A673 (cell line): ENCODE measurements around the gene ODC1. TPM values are rescaled to one million over a fixed set of nuclear protein-coding genes. Genes with fewer than 3 reads are reported as not detected.

ENCODE experiments used
- BruUV-seq: library from RNA; stranded (reverse); fragments of 400-500 nt; replicated peaks from 2 replicates; lab custom pipeline; 2021; lab: Mats Ljungman, UMichigan
- CTCF ChIA-PET: fragments of 300-600 bp; sonication (Branson Sonifier 250); formaldehyde crosslinking; loops from one replicate; lab custom pipeline; 2022; ENCODE audit warnings: antibody characterized with exemption; lab: Charles Lee
- POLR2A ChIA-PET: fragments of 300-600 bp; sonication (Branson Sonifier 250); formaldehyde crosslinking; loops from one replicate; lab custom pipeline; 2022; ENCODE audit warnings: antibody characterized with exemption; ENCODE audit not compliant: low non-redundant PET; lab: Charles Lee
- DNase-seq: peaks from one replicate; pipeline ENCODE4 v3.0.0-alpha.2; 2015; ENCODE audit warnings: low spot score
- H3K27ac ChIP-seq: fragments of 200-600 bp; sonication (generic); 2 replicates; pipeline ENCODE4 v1.5.1; 2016; ENCODE audit warnings: mixed run types, low read depth, mild to moderate bottlenecking, mixed read lengths, antibody characterized with exemption, low read length; ENCODE audit not compliant: poor library complexity, severe bottlenecking
- H3K27me3 ChIP-seq: fragments of 200-600 bp; sonication (generic); replicated peaks from 2 replicates; pipeline ENCODE4 v1.6.1; 2017; ENCODE audit warnings: mixed run types, low read depth, mild to moderate bottlenecking, mixed read lengths, antibody characterized with exemption, low read length; ENCODE audit not compliant: insufficient read depth, poor library complexity
- H3K36me3 ChIP-seq: fragments of 200-600 bp; sonication (generic); 2 replicates; pipeline ENCODE4 v1.6.1; 2016; ENCODE audit warnings: mixed run types, mild to moderate bottlenecking, mixed read lengths, antibody characterized with exemption, low read length; ENCODE audit not compliant: insufficient read depth, poor library complexity, severe bottlenecking
- H3K4me1 ChIP-seq: fragments of 200-600 bp; sonication (generic); 2 replicates; pipeline ENCODE4 v1.6.1; 2017; ENCODE audit warnings: mixed run types, mild to moderate bottlenecking, mixed read lengths, antibody characterized with exemption, low read length; ENCODE audit not compliant: insufficient read depth, poor library complexity, severe bottlenecking
- H3K4me3 ChIP-seq: fragments of 200-600 bp; sonication (generic); 2 replicates; pipeline ENCODE4 v1.5.1; 2016; ENCODE audit warnings: low read depth, mixed run types, mild to moderate bottlenecking, mixed read lengths, low read length; ENCODE audit not compliant: poor library complexity, severe bottlenecking
- H3K9me3 ChIP-seq: fragments of 200-600 bp; sonication (generic); 2 replicates; pipeline ENCODE4 v1.6.1; 2016; ENCODE audit warnings: mixed run types, low read depth, mild to moderate bottlenecking, mixed read lengths, antibody characterized with exemption, low read length; ENCODE audit not compliant: poor library complexity, severe bottlenecking
- EZH2 ChIP-seq: fragments of 200-600 bp; sonication (generic); IDR thresholded peaks from 2 replicates; pipeline ENCODE4 v1.6.1; 2017; ENCODE audit warnings: borderline replicate concordance, low read depth, mild to moderate bottlenecking, mixed read lengths, antibody characterized with exemption, low read length; ENCODE audit not compliant: poor library complexity, severe bottlenecking
- intact Hi-C: fragments of 100-400 bp; cut with micrococcal nuclease; formaldehyde crosslinking; loops from one replicate; pipeline ENCODE4 v1.10.0; 2022; ENCODE audit not compliant: unreplicated experiment
- total RNA-seq: library from RNA; stranded (reverse); gene quantifications from 2 replicates; pipeline ENCODE4 v1.2.3, GENCODE V29; 2021
- TF ChIP-seq, protein P1 (sequence below): fragments of 300-800, 200-600 bp; sonication (generic); conservative IDR thresholded peaks from 2 replicates; pipeline ENCODE4 v1.5.1; 2017; ENCODE audit warnings: low read depth, mild to moderate bottlenecking, antibody characterized with exemption, low read length, moderate library complexity, mixed read lengths

The ODC1 gene
- total RNA-seq, 1 experiment from 2014 or later: 269 TPM

GRCh38 chr2:10396464-10396863, 51.7 kb downstream of the ODC1 start:
- Histone ChIP-seq H3K4me1 (peaks cover 8% of the 10 kb centered on the region), H3K27ac (no peak overlapping the region), H3K4me3 (no peak overlapping the region), H3K27me3 (no peaks in the 10 kb centered on the region), H3K9me3 (no peaks in the 10 kb centered on the region), H3K36me3 (no peaks in the 10 kb centered on the region)
- no TSS peak for BruUV-seq
- ChIA-PET POLR2A (no interaction called here), CTCF (no interaction called here)
- TF ChIP-seq, protein P1, sequence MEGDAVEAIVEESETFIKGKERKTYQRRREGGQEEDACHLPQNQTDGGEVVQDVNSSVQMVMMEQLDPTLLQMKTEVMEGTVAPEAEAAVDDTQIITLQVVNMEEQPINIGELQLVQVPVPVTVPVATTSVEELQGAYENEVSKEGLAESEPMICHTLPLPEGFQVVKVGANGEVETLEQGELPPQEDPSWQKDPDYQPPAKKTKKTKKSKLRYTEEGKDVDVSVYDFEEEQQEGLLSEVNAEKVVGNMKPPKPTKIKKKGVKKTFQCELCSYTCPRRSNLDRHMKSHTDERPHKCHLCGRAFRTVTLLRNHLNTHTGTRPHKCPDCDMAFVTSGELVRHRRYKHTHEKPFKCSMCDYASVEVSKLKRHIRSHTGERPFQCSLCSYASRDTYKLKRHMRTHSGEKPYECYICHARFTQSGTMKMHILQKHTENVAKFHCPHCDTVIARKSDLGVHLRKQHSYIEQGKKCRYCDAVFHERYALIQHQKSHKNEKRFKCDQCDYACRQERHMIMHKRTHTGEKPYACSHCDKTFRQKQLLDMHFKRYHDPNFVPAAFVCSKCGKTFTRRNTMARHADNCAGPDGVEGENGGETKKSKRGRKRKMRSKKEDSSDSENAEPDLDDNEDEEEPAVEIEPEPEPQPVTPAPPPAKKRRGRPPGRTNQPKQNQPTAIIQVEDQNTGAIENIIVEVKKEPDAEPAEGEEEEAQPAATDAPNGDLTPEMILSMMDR: no peak
- no peak for TF ChIP-seq EZH2
- no peak for DNase-seq
- intact Hi-C loops: no loop called here

DNA sequence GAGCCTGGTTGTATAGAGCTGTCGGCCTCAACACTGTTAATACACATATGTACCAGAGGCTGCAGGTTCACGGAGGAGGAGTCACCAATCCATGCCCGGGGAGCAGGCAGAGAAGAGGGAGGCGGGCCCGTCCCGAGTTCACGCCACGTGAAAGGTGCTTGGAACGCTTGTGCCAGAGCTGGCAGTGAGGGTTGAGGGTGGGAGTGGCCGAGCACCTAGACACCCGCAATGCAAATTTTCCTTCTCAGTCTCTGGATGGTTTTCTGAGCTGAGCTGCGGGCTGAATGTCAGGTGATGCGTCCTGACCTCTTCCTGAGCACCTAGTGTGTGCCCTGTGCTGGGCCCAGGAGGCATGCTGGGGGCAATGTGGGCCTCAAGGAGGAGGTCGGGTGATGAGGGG, 52.2 kb downstream of the ODC1 start:
- CTCF ChIA-PET: no interaction called here

DNA sequence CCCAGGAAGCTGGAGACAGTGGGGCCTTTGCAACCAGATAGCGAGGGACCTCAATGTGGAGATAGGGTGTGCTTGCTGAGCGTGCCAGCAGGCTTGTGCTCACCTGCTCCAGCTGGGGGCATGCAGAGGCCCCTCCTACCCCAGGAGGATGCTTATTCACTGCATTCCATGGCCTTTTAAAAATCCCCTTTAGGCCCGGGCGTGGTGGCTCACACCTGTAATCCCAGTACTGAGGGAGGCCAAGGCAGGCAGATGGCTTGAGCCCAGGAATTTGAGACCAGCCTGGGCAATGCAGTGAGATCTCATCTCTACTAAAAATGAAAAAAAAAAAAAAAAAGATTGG, 54.5 kb downstream of the ODC1 start:
- TF ChIP-seq EZH2: no peak
- CTCF ChIA-PET: interaction anchor here (0.5 kb wide), 1 partner anchor 268 kb away, joined by 7 read pairs; no protein-coding TSS in a partner anchor
- DNase-seq: no peak
- no peaks in the 10 kb centered on the region for H3K36me3 ChIP-seq
- no TSS peak for BruUV-seq
- no peak overlapping the region for H3K27ac ChIP-seq
- POLR2A ChIA-PET: no interaction called here
- intact Hi-C loops: no loop called here
- no peak overlapping the region for H3K4me3 ChIP-seq
- no peaks in the 10 kb centered on the region for H3K27me3 ChIP-seq
- H3K4me1 ChIP-seq: peaks cover 8% of the 10 kb centered on the region
- no peaks in the 10 kb centered on the region for H3K9me3 ChIP-seq

More for the DNA sequence above, 52.2 kb downstream of the ODC1 start:
- H3K36me3 ChIP-seq: no peaks in the 10 kb centered on the region
- no peaks in the 10 kb centered on the region for H3K27me3 ChIP-seq
- no peak for TF ChIP-seq EZH2
- TF ChIP-seq, protein P1: no peak
- DNase-seq: no peak
- no peaks in the 10 kb centered on the region for H3K9me3 ChIP-seq
- POLR2A ChIA-PET: no interaction called here
- intact Hi-C loops: no loop called here
- BruUV-seq: no TSS peak
- no peak overlapping the region for H3K27ac ChIP-seq
- peaks cover 8% of the 10 kb centered on the region for H3K4me1 ChIP-seq
- no peak overlapping the region for H3K4me3 ChIP-seq

GRCh38 chr2:10392951-10393639, 55.0 kb downstream of the ODC1 start:
- Histone ChIP-seq H3K27ac (no peak overlapping the region), H3K27me3 (no peaks in the 10 kb centered on the region), H3K4me3 (no peak overlapping the region), H3K9me3 (no peaks in the 10 kb centered on the region), H3K36me3 (no peaks in the 10 kb centered on the region), H3K4me1 (peaks cover 8% of the 10 kb centered on the region)
- BruUV-seq: no TSS peak
- ChIA-PET CTCF (interaction anchor here (0.5 kb wide), 1 partner anchor 267 kb away, joined by 7 read pairs; no protein-coding TSS in a partner anchor), POLR2A (no interaction called here)
- DNase-seq: peak; percentile 58
- intact Hi-C loops: no loop called here
- TF ChIP-seq, protein P1: no peak
- TF ChIP-seq EZH2: no peak
